GM12891 (cell line): Measurements from ENCODE around the gene OSGIN1.

ENCODE experiments used
- PAX5 ChIP-seq: IDR thresholded peaks from 2 replicates; pipeline ENCODE4 v1.6.1; 2011; ENCODE audit warnings: low read length, moderate library complexity, mild to moderate bottlenecking; ENCODE audit not compliant: insufficient read depth, severe bottlenecking
- POLR2A ChIP-seq: IDR thresholded peaks from 2 replicates; pipeline ENCODE4 v1.6.1; 2011; ENCODE audit warnings: low read depth, low read length, control low read depth
- POLR2AphosphoS5 ChIP-seq: IDR thresholded peaks from 2 replicates; pipeline ENCODE4 v1.6.1; 2011; ENCODE audit warnings: low read depth, low read length, control low read depth
- TAF1 ChIP-seq: IDR thresholded peaks from 2 replicates; pipeline ENCODE4 v1.6.1; 2011; ENCODE audit warnings: low read depth, low read length, control low read depth

- TF ChIP-seq TAF1 (no peak), POLR2A (no peak), POLR2AphosphoS5 (no peak), PAX5 (no peak)
Measured at GRCh38 chr16:83965444-83966152, 12.6 kb downstream of the OSGIN1 start.
